A673 (cell line): ENCODE data around the gene GAL3ST1. TPM values are rescaled to one million over a fixed set of nuclear protein-coding genes. Genes with fewer than 3 reads are reported as not detected.

Experiments
- BruUV-seq: library from RNA; stranded (reverse); fragments of 400-500 nt; replicated peaks from 2 replicates; lab custom pipeline; 2021; lab: Mats Ljungman, UMichigan
- CTCF ChIA-PET: fragments of 300-600 bp; sonication (Branson Sonifier 250); formaldehyde crosslinking; loops from one replicate; lab custom pipeline; 2022; ENCODE audit warnings: antibody characterized with exemption; lab: Charles Lee
- POLR2A ChIA-PET: fragments of 300-600 bp; sonication (Branson Sonifier 250); formaldehyde crosslinking; loops from one replicate; lab custom pipeline; 2022; ENCODE audit warnings: antibody characterized with exemption; ENCODE audit not compliant: low non-redundant PET; lab: Charles Lee
- DNase-seq: peaks from one replicate; pipeline ENCODE4 v3.0.0-alpha.2; 2015; ENCODE audit warnings: low spot score
- H3K27ac ChIP-seq: fragments of 200-600 bp; sonication (generic); 2 replicates; pipeline ENCODE4 v1.5.1; 2016; ENCODE audit warnings: mixed run types, low read depth, mild to moderate bottlenecking, mixed read lengths, antibody characterized with exemption, low read length; ENCODE audit not compliant: poor library complexity, severe bottlenecking
- H3K27me3 ChIP-seq: fragments of 200-600 bp; sonication (generic); replicated peaks from 2 replicates; pipeline ENCODE4 v1.6.1; 2017; ENCODE audit warnings: mixed run types, low read depth, mild to moderate bottlenecking, mixed read lengths, antibody characterized with exemption, low read length; ENCODE audit not compliant: insufficient read depth, poor library complexity
- H3K36me3 ChIP-seq: fragments of 200-600 bp; sonication (generic); 2 replicates; pipeline ENCODE4 v1.6.1; 2016; ENCODE audit warnings: mixed run types, mild to moderate bottlenecking, mixed read lengths, antibody characterized with exemption, low read length; ENCODE audit not compliant: insufficient read depth, poor library complexity, severe bottlenecking
- H3K4me1 ChIP-seq: fragments of 200-600 bp; sonication (generic); 2 replicates; pipeline ENCODE4 v1.6.1; 2017; ENCODE audit warnings: mixed run types, mild to moderate bottlenecking, mixed read lengths, antibody characterized with exemption, low read length; ENCODE audit not compliant: insufficient read depth, poor library complexity, severe bottlenecking
- H3K4me3 ChIP-seq: fragments of 200-600 bp; sonication (generic); 2 replicates; pipeline ENCODE4 v1.5.1; 2016; ENCODE audit warnings: low read depth, mixed run types, mild to moderate bottlenecking, mixed read lengths, low read length; ENCODE audit not compliant: poor library complexity, severe bottlenecking
- H3K9me3 ChIP-seq: fragments of 200-600 bp; sonication (generic); 2 replicates; pipeline ENCODE4 v1.6.1; 2016; ENCODE audit warnings: mixed run types, low read depth, mild to moderate bottlenecking, mixed read lengths, antibody characterized with exemption, low read length; ENCODE audit not compliant: poor library complexity, severe bottlenecking
- EZH2 ChIP-seq: fragments of 200-600 bp; sonication (generic); IDR thresholded peaks from 2 replicates; pipeline ENCODE4 v1.6.1; 2017; ENCODE audit warnings: borderline replicate concordance, low read depth, mild to moderate bottlenecking, mixed read lengths, antibody characterized with exemption, low read length; ENCODE audit not compliant: poor library complexity, severe bottlenecking
- intact Hi-C: fragments of 100-400 bp; cut with micrococcal nuclease; formaldehyde crosslinking; loops from one replicate; pipeline ENCODE4 v1.10.0; 2022; ENCODE audit not compliant: unreplicated experiment
- total RNA-seq: library from RNA; stranded (reverse); gene quantifications from 2 replicates; pipeline ENCODE4 v1.2.3, GENCODE V29; 2021
- TF ChIP-seq, protein P1 (sequence below): fragments of 300-800, 200-600 bp; sonication (generic); conservative IDR thresholded peaks from 2 replicates; pipeline ENCODE4 v1.5.1; 2017; ENCODE audit warnings: low read depth, mild to moderate bottlenecking, antibody characterized with exemption, low read length, moderate library complexity, mixed read lengths

Gene GAL3ST1
- total RNA-seq, 1 experiment from 2014 or later = 0.58 TPM

DNA sequence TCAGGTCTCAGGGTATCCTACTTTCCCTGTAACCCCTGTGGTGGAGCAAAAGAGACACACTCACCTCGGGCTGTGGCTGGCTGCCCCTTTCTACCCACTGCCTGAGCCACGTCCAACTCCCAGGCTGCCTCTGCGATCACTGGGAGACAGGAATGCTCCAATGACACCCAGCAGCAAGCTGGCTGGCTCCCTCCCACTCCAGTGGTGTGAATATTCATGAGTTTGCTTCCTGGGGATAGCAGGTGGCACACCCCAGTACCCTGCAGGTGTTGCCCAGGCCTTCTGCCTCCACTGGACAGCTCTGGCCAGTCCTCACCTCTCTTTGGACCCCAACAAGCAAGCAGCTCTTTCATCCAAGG, 9.7 kb downstream of the GAL3ST1 start:
- DNase-seq = no peak
- Histone ChIP-seq H3K36me3 (no peaks in the 10 kb centered on the region), H3K4me3 (no peak overlapping the region), H3K27ac (no peak overlapping the region), H3K9me3 (no peaks in the 10 kb centered on the region), H3K4me1 (no peaks in the 10 kb centered on the region), H3K27me3 (no peaks in the 10 kb centered on the region)
- ChIA-PET POLR2A (no interaction called here), CTCF (no interaction called here)
- intact Hi-C loops = no loop called here
- TF ChIP-seq, protein P1, sequence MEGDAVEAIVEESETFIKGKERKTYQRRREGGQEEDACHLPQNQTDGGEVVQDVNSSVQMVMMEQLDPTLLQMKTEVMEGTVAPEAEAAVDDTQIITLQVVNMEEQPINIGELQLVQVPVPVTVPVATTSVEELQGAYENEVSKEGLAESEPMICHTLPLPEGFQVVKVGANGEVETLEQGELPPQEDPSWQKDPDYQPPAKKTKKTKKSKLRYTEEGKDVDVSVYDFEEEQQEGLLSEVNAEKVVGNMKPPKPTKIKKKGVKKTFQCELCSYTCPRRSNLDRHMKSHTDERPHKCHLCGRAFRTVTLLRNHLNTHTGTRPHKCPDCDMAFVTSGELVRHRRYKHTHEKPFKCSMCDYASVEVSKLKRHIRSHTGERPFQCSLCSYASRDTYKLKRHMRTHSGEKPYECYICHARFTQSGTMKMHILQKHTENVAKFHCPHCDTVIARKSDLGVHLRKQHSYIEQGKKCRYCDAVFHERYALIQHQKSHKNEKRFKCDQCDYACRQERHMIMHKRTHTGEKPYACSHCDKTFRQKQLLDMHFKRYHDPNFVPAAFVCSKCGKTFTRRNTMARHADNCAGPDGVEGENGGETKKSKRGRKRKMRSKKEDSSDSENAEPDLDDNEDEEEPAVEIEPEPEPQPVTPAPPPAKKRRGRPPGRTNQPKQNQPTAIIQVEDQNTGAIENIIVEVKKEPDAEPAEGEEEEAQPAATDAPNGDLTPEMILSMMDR = no peak
- TF ChIP-seq EZH2 = no peak
- BruUV-seq = no TSS peak

DNA sequence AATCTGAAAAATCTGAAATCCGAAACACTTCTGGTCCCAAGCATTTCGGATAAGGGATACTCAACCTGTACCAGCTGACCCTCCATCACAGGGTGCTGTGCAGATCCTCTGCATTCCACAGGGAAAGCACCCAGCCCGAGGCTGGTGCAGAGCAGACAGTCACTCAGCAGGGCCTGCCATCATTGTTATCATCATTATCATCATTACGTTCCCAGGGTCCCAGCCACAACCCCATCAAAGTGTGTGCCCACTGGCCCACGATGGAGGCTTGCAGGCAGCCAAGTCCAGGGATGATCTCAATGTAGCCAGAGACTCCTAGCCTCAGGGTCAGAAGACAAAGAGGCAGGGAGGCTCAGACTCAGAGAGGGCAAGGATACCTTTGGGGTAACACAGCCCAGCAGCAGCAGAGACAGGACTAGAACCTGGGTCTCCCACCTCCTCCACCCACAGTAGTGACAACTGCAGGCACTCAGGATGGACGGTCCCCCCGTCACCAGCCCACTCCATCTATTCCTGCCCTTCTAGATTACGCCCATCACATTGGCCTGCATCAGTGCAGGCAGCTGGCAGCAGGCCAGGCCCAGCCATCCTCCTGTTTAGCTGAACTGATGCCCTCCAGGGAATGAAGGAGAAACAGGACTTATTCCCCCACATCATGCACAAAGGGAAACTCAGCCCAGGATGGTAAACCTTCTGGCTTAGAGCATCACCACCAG, 10.3 kb downstream of the GAL3ST1 start:
- TF ChIP-seq EZH2 = no peak
- TF ChIP-seq, protein P1 = no peak
- no peaks in the 10 kb centered on the region for H3K36me3 ChIP-seq
- no peaks in the 10 kb centered on the region for H3K27me3 ChIP-seq
- no peak overlapping the region for H3K4me3 ChIP-seq
- intact Hi-C loops = no loop called here
- ChIA-PET POLR2A (no interaction called here), CTCF (interaction anchor here (0.6 kb wide), 1 partner anchor 443 kb away, joined by 3 read pairs; no protein-coding TSS in a partner anchor)
- no TSS peak for BruUV-seq
- DNase-seq = no peak
- H3K27ac ChIP-seq = no peak overlapping the region
- no peaks in the 10 kb centered on the region for H3K9me3 ChIP-seq
- no peaks in the 10 kb centered on the region for H3K4me1 ChIP-seq

DNA sequence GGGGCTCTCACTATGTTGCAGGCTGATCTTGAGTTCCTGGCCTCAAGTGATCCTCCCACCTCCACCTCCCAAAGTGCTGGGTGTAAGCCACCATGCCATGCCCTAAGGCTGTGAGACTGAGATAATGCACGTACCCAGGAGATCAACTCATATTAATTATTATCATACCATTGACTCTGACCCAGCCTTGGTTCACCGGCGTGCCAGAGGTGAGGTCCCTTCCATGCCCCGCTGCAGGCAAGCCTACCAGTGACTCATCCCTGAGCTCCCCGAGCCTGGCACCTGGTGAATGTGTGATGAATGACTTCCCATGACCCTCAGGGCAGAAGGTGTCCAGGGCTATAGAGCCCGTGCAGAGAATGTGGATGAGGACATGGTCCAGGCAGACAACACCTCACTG, 12.1 kb downstream of the GAL3ST1 start:
- H3K9me3 ChIP-seq = no peaks in the 10 kb centered on the region
- H3K36me3 ChIP-seq = no peaks in the 10 kb centered on the region
- no peaks in the 10 kb centered on the region for H3K4me1 ChIP-seq
- H3K27me3 ChIP-seq = no peaks in the 10 kb centered on the region
- POLR2A ChIA-PET = no interaction called here
- no TSS peak for BruUV-seq
- CTCF ChIA-PET = no interaction called here
- intact Hi-C loops = no loop called here
- no peak for DNase-seq
- TF ChIP-seq EZH2 = no peak
- TF ChIP-seq, protein P1 = no peak
- H3K27ac ChIP-seq = no peak overlapping the region
- no peak overlapping the region for H3K4me3 ChIP-seq
